HepG2 (cell line): ENCODE results near the gene RPL5. TPM values are rescaled to one million over a fixed set of nuclear protein-coding genes. Genes with fewer than 3 reads are reported as not detected.

Source experiments
- CENPX ChIP-seq: sonication (generic); formaldehyde crosslinking; IDR thresholded peaks from 2 replicates; pipeline ENCODE4 v1.9.0; 2021; ENCODE audit warnings: mild to moderate bottlenecking, missing genetic modification reagents, moderate library complexity
- FOXA1 ChIP-seq, 2 experiments: fragments of 450-650 bp in 1 of 2; sonication (generic) in 1 of 2; formaldehyde crosslinking in 1 of 2; IDR thresholded peaks; 2 replicates each; pipeline versions ENCODE4 v1.4.0 to v1.6.1; 2016 to 2020; ENCODE audit warnings: missing genetic modification reagents in 1 of 2
- HNRNPH1 ChIP-seq: fragments of 200-400 bp; formaldehyde crosslinking; optimal IDR thresholded peaks from 2 replicates; pipeline ENCODE3; 2017; ENCODE audit warnings: mild to moderate bottlenecking, low read depth, low read length
- HOXD1 ChIP-seq: sonication (generic); formaldehyde crosslinking; IDR thresholded peaks from 2 replicates; pipeline ENCODE4 v1.5.0; 2020; ENCODE audit warnings: missing genetic modification reagents
- MYPOP ChIP-seq: sonication (generic); formaldehyde crosslinking; IDR thresholded peaks from 2 replicates; pipeline ENCODE4 v1.8.1; 2023; ENCODE audit warnings: mild to moderate bottlenecking, moderate library complexity, missing genetic modification reagents
- PTBP1 ChIP-seq: fragments of 200-400 bp; formaldehyde crosslinking; IDR thresholded peaks from 2 replicates; pipeline ENCODE4 v1.6.1; 2018; ENCODE audit warnings: low read length, low read depth; ENCODE audit not compliant: poor library complexity, severe bottlenecking
- U2AF1 ChIP-seq: fragments of 200-400 bp; formaldehyde crosslinking; optimal IDR thresholded peaks from 2 replicates; pipeline ENCODE3; 2017; ENCODE audit warnings: mild to moderate bottlenecking, low read depth, low read length
- ZBTB1 ChIP-seq: sonication (generic); formaldehyde crosslinking; IDR thresholded peaks from 2 replicates; pipeline ENCODE4 v1.4.0; 2020; ENCODE audit warnings: missing genetic modification reagents, borderline replicate concordance
- ZBTB40 ChIP-seq, 2 experiments: fragments of 450-650 bp in 1 of 2; sonication (generic) in 1 of 2; formaldehyde crosslinking in 1 of 2; IDR thresholded peaks; 2 replicates each; pipeline versions ENCODE4 v1.6.1 to v1.8.0; 2016 to 2022; ENCODE audit warnings: antibody characterized with exemption in 1 of 2, mild to moderate bottlenecking in 1 of 2, missing genetic modification reagents in 1 of 2
- ZFP1 ChIP-seq: IDR thresholded peaks from 2 replicates; pipeline ENCODE4 v1.6.1; 2016
- ZFP36L1 ChIP-seq: sonication (generic); formaldehyde crosslinking; IDR thresholded peaks from 2 replicates; pipeline ENCODE4 v1.8.0; 2022; ENCODE audit warnings: mild to moderate bottlenecking, missing genetic modification reagents, moderate library complexity
- ZNF577 ChIP-seq: sonication (generic); formaldehyde crosslinking; IDR thresholded peaks from 2 replicates; pipeline ENCODE4 v1.4.0; 2020; ENCODE audit warnings: mild to moderate bottlenecking, low read depth, missing genetic modification reagents, borderline replicate concordance
- ZNF879 ChIP-seq: sonication (generic); formaldehyde crosslinking; IDR thresholded peaks from 2 replicates; pipeline ENCODE4 v1.8.1; 2023; ENCODE audit warnings: missing genetic modification reagents
- polyA plus RNA-seq, 8 experiments: library from polyadenylated mRNA; depleted of rRNA in 3 of 8; stranded (reverse) in 7 of 8; unstranded in 1 of 8; fragments of >200 nt; fragmentation: Illumina TruSeq in 4 of 8; extraction: Trizol in 4 of 8; gene quantifications; 2 replicates each; pipeline versions ENCODE4 v1.2.1 to v1.2.3, GENCODE V29; 2011 to 2016; ENCODE audit warnings: low read depth in 4 of 8, missing spikeins in 1 of 8, mixed read lengths in 1 of 8; ENCODE audit not compliant: insufficient read depth in 1 of 8
- total RNA-seq, 5 experiments: library from RNA; depleted of rRNA; stranded (reverse); fragments of >200 nt; fragmentation: Illumina TruSeq; extraction: Trizol; gene quantifications; 2 replicates each; pipeline ENCODE4 v1.2.3, GENCODE V29; 2016; ENCODE audit warnings: low read depth in 1 of 5
- TF ChIP-seq, protein P1 (sequence below): sonication (generic); formaldehyde crosslinking; IDR thresholded peaks from 2 replicates; pipeline ENCODE4 v1.5.1; 2020; ENCODE audit warnings: mild to moderate bottlenecking, missing genetic modification reagents, moderate library complexity

The RPL5 gene
- total and polyA plus RNA-seq, 2 of the 13 experiments (the other 11 are each of a cell fraction or from before 2014, with no cell fraction given) = 2,304 to 2,520 TPM

GRCh38 chr1:92831762-92832536 is at the start of gene RPL5 (continued):
- TF ChIP-seq U2AF1 (peak; percentile 99), CENPX (CRISPR knock-in tag) (no peak), ZFP1 (CRISPR knock-in tag) (peak; percentile 67; the same call in 1 of the 2 replicates), FOXA1 (IDR thresholded peaks at IDR 0.05) (no peak), FOXA1 (CRISPR knock-in tag; IDR thresholded peaks at IDR 0.05) (no peak; the same call in 1 of the 2 replicates), ZFP36L1 (CRISPR knock-in tag) (peak; percentile 93), ZBTB40 (IDR thresholded peaks at IDR 0.05) (no peak), ZBTB40 (CRISPR knock-in tag; IDR thresholded peaks at IDR 0.05) (peak; percentile 90), MYPOP (CRISPR knock-in tag) (peak; percentile 94), PTBP1 (peak; percentile 94), HNRNPH1 (no peak), ZBTB1 (CRISPR knock-in tag) (no peak), ZNF879 (CRISPR knock-in tag) (no peak), ZNF577 (CRISPR knock-in tag) (no peak), HOXD1 (CRISPR knock-in tag) (peak; percentile 77)
- TF ChIP-seq, protein P1, sequence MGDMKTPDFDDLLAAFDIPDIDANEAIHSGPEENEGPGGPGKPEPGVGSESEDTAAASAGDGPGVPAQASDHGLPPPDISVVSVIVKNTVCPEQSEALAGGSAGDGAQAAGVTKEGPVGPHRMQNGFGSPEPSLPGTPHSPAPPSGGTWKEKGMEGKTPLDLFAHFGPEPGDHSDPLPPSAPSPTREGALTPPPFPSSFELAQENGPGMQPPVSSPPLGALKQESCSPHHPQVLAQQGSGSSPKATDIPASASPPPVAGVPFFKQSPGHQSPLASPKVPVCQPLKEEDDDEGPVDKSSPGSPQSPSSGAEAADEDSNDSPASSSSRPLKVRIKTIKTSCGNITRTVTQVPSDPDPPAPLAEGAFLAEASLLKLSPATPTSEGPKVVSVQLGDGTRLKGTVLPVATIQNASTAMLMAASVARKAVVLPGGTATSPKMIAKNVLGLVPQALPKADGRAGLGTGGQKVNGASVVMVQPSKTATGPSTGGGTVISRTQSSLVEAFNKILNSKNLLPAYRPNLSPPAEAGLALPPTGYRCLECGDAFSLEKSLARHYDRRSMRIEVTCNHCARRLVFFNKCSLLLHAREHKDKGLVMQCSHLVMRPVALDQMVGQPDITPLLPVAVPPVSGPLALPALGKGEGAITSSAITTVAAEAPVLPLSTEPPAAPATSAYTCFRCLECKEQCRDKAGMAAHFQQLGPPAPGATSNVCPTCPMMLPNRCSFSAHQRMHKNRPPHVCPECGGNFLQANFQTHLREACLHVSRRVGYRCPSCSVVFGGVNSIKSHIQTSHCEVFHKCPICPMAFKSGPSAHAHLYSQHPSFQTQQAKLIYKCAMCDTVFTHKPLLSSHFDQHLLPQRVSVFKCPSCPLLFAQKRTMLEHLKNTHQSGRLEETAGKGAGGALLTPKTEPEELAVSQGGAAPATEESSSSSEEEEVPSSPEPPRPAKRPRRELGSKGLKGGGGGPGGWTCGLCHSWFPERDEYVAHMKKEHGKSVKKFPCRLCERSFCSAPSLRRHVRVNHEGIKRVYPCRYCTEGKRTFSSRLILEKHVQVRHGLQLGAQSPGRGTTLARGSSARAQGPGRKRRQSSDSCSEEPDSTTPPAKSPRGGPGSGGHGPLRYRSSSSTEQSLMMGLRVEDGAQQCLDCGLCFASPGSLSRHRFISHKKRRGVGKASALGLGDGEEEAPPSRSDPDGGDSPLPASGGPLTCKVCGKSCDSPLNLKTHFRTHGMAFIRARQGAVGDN = peak; percentile 97
